ENCODE data around the gene JARID2.

JARID2 gene

DNA sequence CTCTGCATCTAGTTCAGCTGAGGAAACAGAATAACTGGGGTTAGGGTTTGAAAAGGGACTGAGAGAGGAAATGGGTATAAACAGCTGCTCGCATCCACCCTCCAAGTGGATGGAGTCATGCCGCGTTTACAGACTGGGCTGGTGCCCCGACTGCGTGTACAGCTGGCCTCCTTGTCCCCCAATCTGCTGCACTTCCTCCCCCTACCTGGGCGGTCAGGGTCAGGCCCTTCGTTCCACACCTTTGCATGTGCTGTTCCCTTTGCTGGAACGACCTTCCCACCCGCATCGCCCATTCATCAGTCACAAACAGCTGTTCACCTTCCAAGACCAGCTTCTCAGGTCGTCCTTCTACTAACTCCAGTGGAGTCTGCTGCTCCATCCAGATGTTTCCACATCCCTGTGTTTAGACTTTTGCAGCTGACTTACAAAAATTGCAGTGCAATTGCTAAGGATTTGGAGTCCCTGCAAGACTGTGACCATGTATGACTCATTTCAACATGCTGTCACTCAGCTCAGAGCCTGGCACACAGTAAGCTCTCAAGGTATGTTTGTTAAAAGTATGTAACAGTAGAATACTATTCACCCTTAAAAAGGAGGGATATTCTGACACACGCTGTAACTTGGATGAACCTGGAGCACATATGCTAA lies 287.6 kb downstream of the JARID2 start:
- Histone ChIP-seq H2AFZ (ENCODE audit: low read depth, low read length, severe bottlenecking) (no peak overlapping the region), H3K9ac (ENCODE audit: low read length) (no peak overlapping the region), H3K27ac (ENCODE audit: low read depth, low read length) (no peak overlapping the region), H3K79me2 (ENCODE audit: insufficient read depth, low read length) (peaks cover 3% of the 10 kb centered on the region; the same call in 1 of the 2 replicates), H3K27me3 (ENCODE audit: low read length) (no peaks in the 10 kb centered on the region), H3F3A (ENCODE audit: insufficient read depth) (no peaks in the 10 kb centered on the region), H3K36me3 (ENCODE audit: low read length) (no peaks in the 10 kb centered on the region; the same call in 1 of the 2 replicates), H3K9me2 (replicated peaks; ENCODE audit: insufficient read depth, low read length) (no peaks in the 10 kb centered on the region), H4K20me1 (ENCODE audit: low read depth, low read length) (no peaks in the 10 kb centered on the region), H3K4me3 (ENCODE audit: insufficient read depth, low read length, poor library complexity, severe bottlenecking) (no peak overlapping the region), H3K9me3 (ENCODE audit: insufficient read depth, low read length) (no peaks in the 10 kb centered on the region), H3K4me2 (ENCODE audit: low read depth, low read length, poor library complexity, severe bottlenecking) (no peak overlapping the region)
- TF ChIP-seq EZH2phosphoT487 (conservative IDR thresholded peaks at IDR 0.05; ENCODE audit: low read length) = no peak
- TF ChIP-seq, protein P1, sequence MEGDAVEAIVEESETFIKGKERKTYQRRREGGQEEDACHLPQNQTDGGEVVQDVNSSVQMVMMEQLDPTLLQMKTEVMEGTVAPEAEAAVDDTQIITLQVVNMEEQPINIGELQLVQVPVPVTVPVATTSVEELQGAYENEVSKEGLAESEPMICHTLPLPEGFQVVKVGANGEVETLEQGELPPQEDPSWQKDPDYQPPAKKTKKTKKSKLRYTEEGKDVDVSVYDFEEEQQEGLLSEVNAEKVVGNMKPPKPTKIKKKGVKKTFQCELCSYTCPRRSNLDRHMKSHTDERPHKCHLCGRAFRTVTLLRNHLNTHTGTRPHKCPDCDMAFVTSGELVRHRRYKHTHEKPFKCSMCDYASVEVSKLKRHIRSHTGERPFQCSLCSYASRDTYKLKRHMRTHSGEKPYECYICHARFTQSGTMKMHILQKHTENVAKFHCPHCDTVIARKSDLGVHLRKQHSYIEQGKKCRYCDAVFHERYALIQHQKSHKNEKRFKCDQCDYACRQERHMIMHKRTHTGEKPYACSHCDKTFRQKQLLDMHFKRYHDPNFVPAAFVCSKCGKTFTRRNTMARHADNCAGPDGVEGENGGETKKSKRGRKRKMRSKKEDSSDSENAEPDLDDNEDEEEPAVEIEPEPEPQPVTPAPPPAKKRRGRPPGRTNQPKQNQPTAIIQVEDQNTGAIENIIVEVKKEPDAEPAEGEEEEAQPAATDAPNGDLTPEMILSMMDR (IDR thresholded peaks at IDR 0.05; ENCODE audit: insufficient read depth, low read length, poor library complexity, severe bottlenecking) = no peak

DNA sequence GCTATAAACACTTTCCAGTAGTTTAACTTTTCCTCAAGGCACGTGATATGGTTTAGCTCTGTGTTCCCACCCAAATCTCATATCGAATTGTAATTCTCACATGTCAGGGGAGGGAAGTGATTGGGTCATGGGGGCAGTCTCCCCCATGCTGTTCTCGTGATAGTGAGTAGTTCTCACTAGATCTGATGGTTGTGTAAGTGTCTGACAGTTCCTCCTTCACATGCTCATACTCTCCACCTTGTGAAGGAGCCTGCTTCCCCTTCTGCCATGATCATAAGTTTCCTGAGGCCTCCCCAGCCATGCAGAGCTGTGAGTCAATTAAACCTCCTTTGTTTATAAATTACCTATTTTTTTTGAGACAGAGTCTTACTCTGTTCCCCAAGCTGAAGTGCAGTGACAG lies 289.1 kb downstream of the JARID2 start:
- Histone ChIP-seq H3K9me2 (replicated peaks; ENCODE audit: insufficient read depth, low read length) (no peaks in the 10 kb centered on the region), H3K9ac (ENCODE audit: low read length) (no peak overlapping the region), H3K36me3 (ENCODE audit: low read length) (no peaks in the 10 kb centered on the region; the same call in 1 of the 2 replicates), H4K20me1 (ENCODE audit: low read depth, low read length) (peaks cover 3% of the 10 kb centered on the region; the same call in 1 of the 2 replicates), H3F3A (ENCODE audit: insufficient read depth) (no peaks in the 10 kb centered on the region), H3K27ac (ENCODE audit: low read depth, low read length) (no peak overlapping the region), H3K27me3 (ENCODE audit: low read length) (no peaks in the 10 kb centered on the region), H2AFZ (ENCODE audit: low read depth, low read length, severe bottlenecking) (no peak overlapping the region), H3K9me3 (ENCODE audit: insufficient read depth, low read length) (no peaks in the 10 kb centered on the region), H3K4me3 (ENCODE audit: insufficient read depth, low read length, poor library complexity, severe bottlenecking) (no peak overlapping the region), H3K4me2 (ENCODE audit: low read depth, low read length, poor library complexity, severe bottlenecking) (no peak overlapping the region), H3K79me2 (ENCODE audit: insufficient read depth, low read length) (peaks cover 18% of the 10 kb centered on the region)
- no peak for TF ChIP-seq EZH2phosphoT487 (conservative IDR thresholded peaks at IDR 0.05; ENCODE audit: low read length)
- TF ChIP-seq, protein P1 (IDR thresholded peaks at IDR 0.05; ENCODE audit: insufficient read depth, low read length, poor library complexity, severe bottlenecking) = no peak

DNA sequence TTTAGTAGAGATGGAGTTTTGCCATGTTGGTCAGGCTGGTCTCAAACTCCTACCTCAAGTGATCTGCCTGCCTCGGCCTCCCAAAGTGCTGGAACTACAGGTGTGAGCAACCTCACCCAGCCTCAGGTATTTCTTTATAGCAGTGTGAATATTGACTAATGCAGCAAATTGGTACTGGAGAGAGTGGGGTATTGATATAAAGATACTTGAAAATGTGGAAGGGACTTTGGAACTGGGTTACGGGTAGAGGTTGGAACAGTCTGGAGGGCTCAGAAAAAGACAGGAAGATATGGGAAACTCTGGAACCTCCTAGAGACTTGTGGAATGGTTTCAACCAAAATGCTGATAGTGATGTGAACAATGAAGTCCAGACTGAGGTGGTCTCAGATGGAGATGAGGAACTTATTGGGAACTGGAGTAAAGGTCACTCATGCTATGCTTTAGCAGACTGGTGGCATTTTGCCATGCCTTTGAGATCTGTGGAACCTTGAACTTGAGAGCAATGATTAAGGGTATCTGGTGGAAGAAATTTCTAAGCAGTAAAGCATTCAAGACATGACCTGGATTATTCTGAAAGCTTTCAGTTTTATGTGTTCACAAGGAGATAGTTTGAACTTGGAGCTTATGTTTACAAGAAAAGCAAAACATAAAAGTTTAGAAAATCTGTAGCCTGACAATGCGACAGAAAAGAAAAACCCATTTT lies 289.8 kb downstream of the JARID2 start:
- no peak overlapping the region for H3K4me2 ChIP-seq (ENCODE audit: low read depth, low read length, poor library complexity, severe bottlenecking)
- TF ChIP-seq, protein P1 (IDR thresholded peaks at IDR 0.05; ENCODE audit: insufficient read depth, low read length, poor library complexity, severe bottlenecking) = no peak
- TF ChIP-seq EZH2phosphoT487 (conservative IDR thresholded peaks at IDR 0.05; ENCODE audit: low read length) = no peak
- H3K27me3 ChIP-seq (ENCODE audit: low read length) = no peaks in the 10 kb centered on the region

More for the DNA sequence above, 289.8 kb downstream of the JARID2 start:
- Histone ChIP-seq H3K9me3 (ENCODE audit: insufficient read depth, low read length) (no peaks in the 10 kb centered on the region), H3F3A (ENCODE audit: insufficient read depth) (no peaks in the 10 kb centered on the region), H4K20me1 (ENCODE audit: low read depth, low read length) (peaks cover 7% of the 10 kb centered on the region; the same call in 1 of the 2 replicates), H3K9me2 (replicated peaks; ENCODE audit: insufficient read depth, low read length) (no peaks in the 10 kb centered on the region), H3K9ac (ENCODE audit: low read length) (no peak overlapping the region), H3K27ac (ENCODE audit: low read depth, low read length) (no peak overlapping the region), H3K4me3 (ENCODE audit: insufficient read depth, low read length, poor library complexity, severe bottlenecking) (no peak overlapping the region), H3K36me3 (ENCODE audit: low read length) (no peaks in the 10 kb centered on the region; the same call in 1 of the 2 replicates), H2AFZ (ENCODE audit: low read depth, low read length, severe bottlenecking) (no peak overlapping the region), H3K79me2 (ENCODE audit: insufficient read depth, low read length) (peaks cover 21% of the 10 kb centered on the region)

All from SU-DHL-6 (cell line).